ENCODE data around the gene ACSF2. TPM values are rescaled to one million over a fixed set of nuclear protein-coding genes. Genes with fewer than 3 reads are reported as not detected.

Gene ACSF2
- total RNA-seq, 1 experiment from 2014 or later: 72.7 TPM

DNA sequence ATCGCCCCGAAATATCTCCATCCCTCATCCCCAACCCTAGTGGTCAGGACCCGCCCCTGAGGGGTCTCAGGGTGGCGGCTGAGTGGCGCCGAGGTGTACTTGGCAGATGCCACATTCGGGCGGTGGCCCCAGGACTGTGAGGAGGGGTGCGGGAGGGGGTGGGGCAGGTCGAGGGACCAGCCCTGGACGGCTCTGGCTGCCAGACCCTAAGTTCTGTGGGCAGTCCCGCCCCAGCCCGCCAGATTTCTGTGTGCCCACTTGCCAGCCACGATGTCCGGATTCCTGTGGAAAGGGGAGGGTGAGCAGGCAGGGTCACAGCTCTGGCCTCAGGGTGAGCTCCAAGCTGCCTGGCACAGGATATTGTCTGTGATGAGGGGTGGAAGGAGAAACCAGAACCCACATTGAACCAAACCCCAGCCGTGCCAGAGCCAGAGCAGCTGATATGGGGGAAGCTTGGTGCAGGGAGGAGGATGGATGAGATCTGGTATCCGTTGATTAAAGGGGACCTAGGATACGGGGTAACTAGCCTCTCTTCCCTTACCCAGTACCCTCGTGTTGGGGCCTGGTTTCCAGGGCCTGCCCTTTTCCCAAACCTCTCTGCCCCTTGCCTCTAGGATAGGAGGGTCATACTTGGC lies 43.8 kb downstream of the ACSF2 start:
- Histone ChIP-seq H3F3A (ENCODE audit: low read length, unreplicated experiment) (no peaks in the 10 kb centered on the region), H3K9ac (ENCODE audit: low read length) (no peak overlapping the region), H3K4me3 (ENCODE audit: low read length) (no peak overlapping the region), H3K27me3 (ENCODE audit: low read length) (no peaks in the 10 kb centered on the region), H3K4me1 (ENCODE audit: insufficient read depth, low read length) (peaks cover 10% of the 10 kb centered on the region; the same call in 1 of the 2 replicates), H3K4me2 (ENCODE audit: low read length) (no peak overlapping the region), H3K79me2 (ENCODE audit: low read length) (no peaks in the 10 kb centered on the region), H3K9me3 (ENCODE audit: low read length) (no peaks in the 10 kb centered on the region), H4K20me1 (ENCODE audit: low read length) (no peaks in the 10 kb centered on the region), H3K27ac (ENCODE audit: low read length) (no peak overlapping the region), H2AFZ (ENCODE audit: low read length) (no peak overlapping the region), H3K36me3 (ENCODE audit: low read depth, low read length) (no peaks in the 10 kb centered on the region), H3K9me2 (replicated peaks; ENCODE audit: low read length) (no peaks in the 10 kb centered on the region)
- ATAC-seq (no peak), DNase-seq (no peak)
- TF ChIP-seq EZH2phosphoT487 (IDR thresholded peaks at IDR 0.05; ENCODE audit: borderline replicate concordance, low read length) (no peak), CTCF (conservative IDR thresholded peaks at IDR 0.05; ENCODE audit: low read depth, low read length) (no peak), EZH2 (IDR thresholded peaks at IDR 0.05; ENCODE audit: low read length, unreplicated experiment) (no peak)
- BruUV-seq (replicated peaks): no TSS peak
- ChIA-PET POLR2A (ENCODE audit: unreplicated experiment) (no interaction called here), CTCF (no interaction called here)
- intact Hi-C loops (cut with micrococcal nuclease): no loop called here

- H3K9me3 ChIP-seq (ENCODE audit: low read length): no peaks in the 10 kb centered on the region
- no peaks in the 10 kb centered on the region for H4K20me1 ChIP-seq (ENCODE audit: low read length)
- no peaks in the 10 kb centered on the region for H3K36me3 ChIP-seq (ENCODE audit: low read depth, low read length)
- ATAC-seq (0 out of 2 replicates have a peak, but pooled peaks have one; percentile 13), DNase-seq (no peak)
- intact Hi-C loops (cut with micrococcal nuclease): no loop called here
- BruUV-seq (replicated peaks): no TSS peak
- ChIA-PET POLR2A (ENCODE audit: unreplicated experiment) (no interaction called here), CTCF (no interaction called here)
- H3K9me2 ChIP-seq (replicated peaks; ENCODE audit: low read length): no peaks in the 10 kb centered on the region
- no peak overlapping the region for H3K27ac ChIP-seq (ENCODE audit: low read length)
- H3K4me1 ChIP-seq (ENCODE audit: insufficient read depth, low read length): peaks cover 10% of the 10 kb centered on the region; the same call in 1 of the 2 replicates
- H3K4me3 ChIP-seq (ENCODE audit: low read length): no peak overlapping the region
- no peak overlapping the region for H3K9ac ChIP-seq (ENCODE audit: low read length)
- TF ChIP-seq EZH2phosphoT487 (IDR thresholded peaks at IDR 0.05; ENCODE audit: borderline replicate concordance, low read length): no peak
- TF ChIP-seq CTCF (conservative IDR thresholded peaks at IDR 0.05; ENCODE audit: low read depth, low read length): no peak
- TF ChIP-seq EZH2 (IDR thresholded peaks at IDR 0.05; ENCODE audit: low read length, unreplicated experiment): no peak
- no peak overlapping the region for H3K4me2 ChIP-seq (ENCODE audit: low read length)
- no peaks in the 10 kb centered on the region for H3K27me3 ChIP-seq (ENCODE audit: low read length)
- no peaks in the 10 kb centered on the region for H3K79me2 ChIP-seq (ENCODE audit: low read length)
- H2AFZ ChIP-seq (ENCODE audit: low read length): no peak overlapping the region
- H3F3A ChIP-seq (ENCODE audit: low read length, unreplicated experiment): no peaks in the 10 kb centered on the region
Observed at GRCh38 chr17:50470426-50470825, 44.4 kb downstream of the ACSF2 start.

Measured in PC-3 (cell line).